ENCODE results near the gene PNO1.

DNA sequence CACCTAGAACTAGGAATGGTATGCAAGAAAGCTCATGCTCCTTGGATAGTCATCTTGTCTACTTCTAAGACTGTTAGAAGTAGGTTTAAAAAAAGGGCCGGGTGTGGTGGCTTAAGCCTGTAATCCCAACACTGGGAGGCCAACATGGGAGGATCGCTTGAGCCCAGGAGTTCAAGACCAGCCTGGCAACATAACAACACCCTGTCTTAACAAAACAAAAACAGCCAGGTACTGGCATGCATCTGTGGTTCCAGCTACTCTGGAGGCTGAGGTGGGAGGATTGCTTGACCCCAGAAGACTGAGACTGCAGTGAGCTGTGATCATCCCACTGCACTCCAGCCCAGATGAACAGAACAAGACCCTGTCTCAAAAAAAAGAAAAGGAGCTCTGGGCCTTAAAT, 19.9 kb downstream of the PNO1 start:
- TF ChIP-seq, protein P1, sequence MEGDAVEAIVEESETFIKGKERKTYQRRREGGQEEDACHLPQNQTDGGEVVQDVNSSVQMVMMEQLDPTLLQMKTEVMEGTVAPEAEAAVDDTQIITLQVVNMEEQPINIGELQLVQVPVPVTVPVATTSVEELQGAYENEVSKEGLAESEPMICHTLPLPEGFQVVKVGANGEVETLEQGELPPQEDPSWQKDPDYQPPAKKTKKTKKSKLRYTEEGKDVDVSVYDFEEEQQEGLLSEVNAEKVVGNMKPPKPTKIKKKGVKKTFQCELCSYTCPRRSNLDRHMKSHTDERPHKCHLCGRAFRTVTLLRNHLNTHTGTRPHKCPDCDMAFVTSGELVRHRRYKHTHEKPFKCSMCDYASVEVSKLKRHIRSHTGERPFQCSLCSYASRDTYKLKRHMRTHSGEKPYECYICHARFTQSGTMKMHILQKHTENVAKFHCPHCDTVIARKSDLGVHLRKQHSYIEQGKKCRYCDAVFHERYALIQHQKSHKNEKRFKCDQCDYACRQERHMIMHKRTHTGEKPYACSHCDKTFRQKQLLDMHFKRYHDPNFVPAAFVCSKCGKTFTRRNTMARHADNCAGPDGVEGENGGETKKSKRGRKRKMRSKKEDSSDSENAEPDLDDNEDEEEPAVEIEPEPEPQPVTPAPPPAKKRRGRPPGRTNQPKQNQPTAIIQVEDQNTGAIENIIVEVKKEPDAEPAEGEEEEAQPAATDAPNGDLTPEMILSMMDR (IDR thresholded peaks at IDR 0.05), result no peak
- no peak for TF ChIP-seq ZFX (IDR thresholded peaks at IDR 0.05; ENCODE audit: borderline replicate concordance)
